Gastroesophageal sphincter (tissue), 4 donors: ENCODE data around the gene ZNF579. TPM values are rescaled to one million over a fixed set of nuclear protein-coding genes. Genes with fewer than 3 reads are reported as not detected.
A peak's percentile ranks its signal among the peaks of the same experiment; 100 is the strongest.

Source experiments
- ATAC-seq: fragments of 150-250 bp; one replicate; pipeline ENCODE4 v1.9.1; 2016; ENCODE audit warnings: mild to moderate bottlenecking, moderate library complexity
- H3K27ac ChIP-seq, 4 donors: fragments of 200-600 bp; sonication (generic) in 3 of 4; 1 replicate in 3 of 4; 2 replicates in 1 of 4; pipeline ENCODE4 v1.5.1; 2016 to 2019
- H3K27me3 ChIP-seq: fragments of 200-600 bp; sonication (generic); one replicate; pipeline ENCODE4 v1.5.1; 2019
- H3K36me3 ChIP-seq, 2 donors: fragments of 200-600 bp; sonication (generic); one replicate each; pipeline ENCODE4 v1.5.1; 2019; ENCODE audit warnings: control low read depth in 1 of 2
- H3K4me1 ChIP-seq, 3 donors: fragments of 200-600 bp; sonication (generic); 1 replicate in 2 of 3; 2 replicates in 1 of 3; pipeline ENCODE4 v1.5.1; 2016 to 2019; ENCODE audit warnings: control low read depth in 2 of 3
- H3K4me3 ChIP-seq, 2 donors: fragments of 200-600 bp; sonication (generic); one replicate each; pipeline ENCODE4 v1.5.1; 2019; ENCODE audit warnings: mild to moderate bottlenecking in 1 of 2, moderate library complexity in 1 of 2
- H3K9me3 ChIP-seq, 3 donors: fragments of 200-600 bp; sonication (generic); one replicate each; pipeline ENCODE4 v1.5.1; 2017 to 2019; ENCODE audit warnings: control low read depth in 2 of 3
- EP300 ChIP-seq: sonication (generic); formaldehyde crosslinking; IDR thresholded peaks from one replicate; pipeline ENCODE4 v1.6.1; 2017; ENCODE audit warnings: antibody characterized with exemption, mild to moderate bottlenecking
- POLR2A ChIP-seq, 2 donors: fragments of 450-650 bp; IDR thresholded peaks; one replicate each; pipeline ENCODE4 v1.6.1; 2017; ENCODE audit warnings: antibody characterized with exemption in 2 of 2, mild to moderate bottlenecking in 2 of 2, moderate library complexity in 1 of 2
- POLR2AphosphoS5 ChIP-seq: sonication (generic); formaldehyde crosslinking; IDR thresholded peaks from one replicate; pipeline ENCODE4 v1.6.1; 2017; ENCODE audit warnings: antibody characterized with exemption
- WGBS, 2 donors: methylation state at CpG; one replicate each; pipeline ENCODE4 v1.1.5; 2018; ENCODE audit warnings: low coverage in 1 of 2; 5-methylcytosine and 5-hydroxymethylcytosine counted together
- total RNA-seq, 4 donors: library from RNA; depleted of rRNA; stranded (reverse); fragments of >200 nt; gene quantifications; one replicate each; pipeline ENCODE4 v1.1.0, GENCODE V29; 2016
- TF ChIP-seq, protein P1 (sequence below), 4 experiments: fragments of 200-600 bp in 2 of 4; fragments of 450-650 bp in 2 of 4; sonication (generic) in 1 of 4; IDR thresholded peaks; one replicate each; pipeline ENCODE4 v1.5.1; 2017 to 2019; ENCODE audit warnings: antibody characterized with exemption in 4 of 4, mild to moderate bottlenecking in 2 of 4, moderate library complexity in 2 of 4

The ZNF579 gene
- total RNA-seq, 4 donors from 2014 or later, result 2.8 to 6.9 (median 3.9) TPM

- ATAC-seq, result no peak
- 85 to 96% methylated on average over 4 to 13 of the region's 27 CpGs for WGBS, 2 donors
- Histone ChIP-seq H3K4me1 (peaks cover 0 to 27% (median 5%) of the 10 kb centered on the region in 3 donors), H3K36me3 (peaks cover 0 to 74% of the 10 kb centered on the region in 2 donors), H3K9me3 (no peaks in the 10 kb centered on the region), H3K4me3 (no peak overlapping the region), H3K27me3 (no peaks in the 10 kb centered on the region), H3K27ac (no peak overlapping the region)
- TF ChIP-seq POLR2A (IDR thresholded peaks at IDR 0.05) (no peak), EP300 (no peak), POLR2AphosphoS5 (no peak)
- TF ChIP-seq, protein P1, sequence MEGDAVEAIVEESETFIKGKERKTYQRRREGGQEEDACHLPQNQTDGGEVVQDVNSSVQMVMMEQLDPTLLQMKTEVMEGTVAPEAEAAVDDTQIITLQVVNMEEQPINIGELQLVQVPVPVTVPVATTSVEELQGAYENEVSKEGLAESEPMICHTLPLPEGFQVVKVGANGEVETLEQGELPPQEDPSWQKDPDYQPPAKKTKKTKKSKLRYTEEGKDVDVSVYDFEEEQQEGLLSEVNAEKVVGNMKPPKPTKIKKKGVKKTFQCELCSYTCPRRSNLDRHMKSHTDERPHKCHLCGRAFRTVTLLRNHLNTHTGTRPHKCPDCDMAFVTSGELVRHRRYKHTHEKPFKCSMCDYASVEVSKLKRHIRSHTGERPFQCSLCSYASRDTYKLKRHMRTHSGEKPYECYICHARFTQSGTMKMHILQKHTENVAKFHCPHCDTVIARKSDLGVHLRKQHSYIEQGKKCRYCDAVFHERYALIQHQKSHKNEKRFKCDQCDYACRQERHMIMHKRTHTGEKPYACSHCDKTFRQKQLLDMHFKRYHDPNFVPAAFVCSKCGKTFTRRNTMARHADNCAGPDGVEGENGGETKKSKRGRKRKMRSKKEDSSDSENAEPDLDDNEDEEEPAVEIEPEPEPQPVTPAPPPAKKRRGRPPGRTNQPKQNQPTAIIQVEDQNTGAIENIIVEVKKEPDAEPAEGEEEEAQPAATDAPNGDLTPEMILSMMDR (IDR thresholded peaks at IDR 0.05), result no peak
Measured at GRCh38 chr19:55613396-55613795, 32.7 kb upstream of the ZNF579 start.

DNA sequence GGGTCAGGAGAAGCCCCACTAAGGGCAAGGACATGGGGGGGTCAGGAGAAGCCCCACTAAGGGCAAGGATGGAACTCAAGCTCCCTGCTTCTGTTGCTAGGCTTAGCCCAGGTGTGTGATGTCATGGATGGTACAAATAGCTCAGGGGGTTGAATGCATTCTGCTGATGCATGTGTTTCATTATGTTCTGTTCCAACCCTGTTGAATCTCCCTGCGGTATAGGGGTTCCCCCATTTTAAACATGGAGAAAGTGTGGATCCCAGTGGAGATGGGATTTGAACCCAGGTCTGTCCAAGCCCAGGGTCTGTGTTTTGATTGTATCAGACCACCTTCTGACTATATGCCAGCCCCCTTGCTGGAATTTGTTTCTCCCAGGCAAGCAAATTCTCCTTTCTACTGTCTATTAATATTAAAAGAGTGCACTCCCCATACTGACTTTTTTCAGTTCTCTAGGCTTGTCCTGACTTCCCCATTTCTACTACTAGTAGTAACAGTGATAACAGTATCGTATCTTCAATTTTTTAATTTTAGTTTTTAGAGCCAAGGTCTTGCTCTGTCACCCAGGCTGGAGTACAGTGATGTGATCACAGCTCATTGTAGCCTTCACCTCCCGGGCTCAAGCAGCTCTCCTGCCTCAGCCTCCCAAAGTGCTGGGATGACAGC is 31.5 kb upstream of the ZNF579 start:
- H3K27ac ChIP-seq, result peak overlapping the region in 1 of 4 donors; percentile 35
- H3K27me3 ChIP-seq, result no peaks in the 10 kb centered on the region
- no peak overlapping the region for H3K4me3 ChIP-seq
- H3K9me3 ChIP-seq, result no peaks in the 10 kb centered on the region
- no peak for TF ChIP-seq POLR2AphosphoS5
- TF ChIP-seq, protein P1 (IDR thresholded peaks at IDR 0.05), result no peak
- TF ChIP-seq EP300, result no peak
- H3K4me1 ChIP-seq, result peaks cover 0 to 38% (median 5%) of the 10 kb centered on the region in 3 donors
- 67 to 86% methylated on average over 1 to 2 of the region's 3 CpGs for WGBS, 2 donors
- no peak for ATAC-seq
- H3K36me3 ChIP-seq, result peaks cover 0 to 63% of the 10 kb centered on the region in 2 donors

GRCh38 chr19:55611300-55611982 is 30.8 kb upstream of the ZNF579 start:
- Histone ChIP-seq H3K27ac (peak overlapping the region in 1 of 4 donors; percentile 35), H3K36me3 (peaks cover 0 to 56% of the 10 kb centered on the region in 2 donors), H3K9me3 (no peaks in the 10 kb centered on the region), H3K27me3 (no peaks in the 10 kb centered on the region), H3K4me1 (peaks cover 0 to 45% (median 12%) of the 10 kb centered on the region in 3 donors), H3K4me3 (no peak overlapping the region)
- ATAC-seq, result no peak
- WGBS, 2 donors, result 70 to 90% methylated on average over 2 of the region's 15 CpGs
- TF ChIP-seq POLR2AphosphoS5 (no peak), EP300 (no peak), POLR2A (IDR thresholded peaks at IDR 0.05) (no peak)
- TF ChIP-seq, protein P1 (IDR thresholded peaks at IDR 0.05), result no peak

DNA sequence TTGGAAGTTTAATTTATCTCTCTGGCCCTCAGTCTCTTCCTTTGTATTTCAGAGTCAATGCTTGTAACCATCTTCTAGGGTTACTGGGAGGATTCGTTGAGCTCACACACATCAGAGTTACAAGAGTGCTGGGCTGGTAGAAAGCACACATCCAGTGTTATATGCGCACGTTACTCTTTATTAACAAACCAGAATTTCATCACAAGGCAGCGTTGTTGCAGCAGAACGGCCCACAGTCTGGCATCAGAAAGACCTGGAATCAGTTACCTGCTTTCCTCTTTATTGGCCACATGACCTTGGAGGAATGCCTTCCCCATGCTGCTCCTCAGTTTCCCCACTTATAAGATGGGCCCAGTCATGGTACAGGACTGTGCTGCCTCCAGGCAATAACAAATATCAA is 28.7 kb upstream of the ZNF579 start:
- H3K9me3 ChIP-seq, result no peaks in the 10 kb centered on the region
- H3K4me3 ChIP-seq, result no peak overlapping the region
- H3K4me1 ChIP-seq, result peaks cover 0 to 60% (median 21%) of the 10 kb centered on the region in 3 donors
- TF ChIP-seq, protein P1 (IDR thresholded peaks at IDR 0.05), result no peak
- TF ChIP-seq POLR2A (IDR thresholded peaks at IDR 0.05) (no peak), POLR2AphosphoS5 (no peak), EP300 (no peak)
- no peak for ATAC-seq
- peaks cover 0 to 35% of the 10 kb centered on the region in 2 donors for H3K36me3 ChIP-seq
- H3K27me3 ChIP-seq, result no peaks in the 10 kb centered on the region
- H3K27ac ChIP-seq, result no peak overlapping the region
- 87 to 92% methylated on average over 4 to 5 of the region's 5 CpGs for WGBS, 2 donors
